H7 (cell line): Measurements from ENCODE around the gene KCNC1. TPM values are rescaled to one million over a fixed set of nuclear protein-coding genes. Genes with fewer than 3 reads are reported as not detected.
A peak's percentile ranks its signal among the peaks of the same experiment; 100 is the strongest.

Experiments
- DNase-seq: peaks from one replicate; pipeline ENCODE4 v3.0.0; 2012
- H3K27me3 ChIP-seq: 2 replicates; pipeline ENCODE4 v1.6.0; 2011; ENCODE audit warnings: mild to moderate bottlenecking, low read length; ENCODE audit not compliant: control insufficient read depth, insufficient read depth
- H3K36me3 ChIP-seq: replicated peaks from 2 replicates; pipeline ENCODE4 v1.5.1; 2011; ENCODE audit warnings: low read length; ENCODE audit not compliant: control insufficient read depth, insufficient read depth
- H3K4me3 ChIP-seq: 2 replicates; pipeline ENCODE4 v1.5.1; 2011; ENCODE audit warnings: low read depth, mild to moderate bottlenecking, control low read depth, low read length, moderate library complexity; ENCODE audit not compliant: insufficient read depth
- total RNA-seq: library from RNA; depleted of rRNA; stranded (reverse); fragments of >200 nt; shearing (Covaris generic); gene quantifications from 2 replicates; pipeline ENCODE4 v1.2.3, GENCODE V29; 2014

KCNC1 gene
- total RNA-seq, 1 experiment from 2014 or later = not detected

- no peak overlapping the region for H3K4me3 ChIP-seq
- H3K27me3 ChIP-seq = peaks cover 11% of the 10 kb centered on the region
- no peak for DNase-seq
- H3K36me3 ChIP-seq = no peaks in the 10 kb centered on the region
These were observed 33.6 kb upstream of the KCNC1 start for GRCh38 chr11:17700991-17701390.

DNA sequence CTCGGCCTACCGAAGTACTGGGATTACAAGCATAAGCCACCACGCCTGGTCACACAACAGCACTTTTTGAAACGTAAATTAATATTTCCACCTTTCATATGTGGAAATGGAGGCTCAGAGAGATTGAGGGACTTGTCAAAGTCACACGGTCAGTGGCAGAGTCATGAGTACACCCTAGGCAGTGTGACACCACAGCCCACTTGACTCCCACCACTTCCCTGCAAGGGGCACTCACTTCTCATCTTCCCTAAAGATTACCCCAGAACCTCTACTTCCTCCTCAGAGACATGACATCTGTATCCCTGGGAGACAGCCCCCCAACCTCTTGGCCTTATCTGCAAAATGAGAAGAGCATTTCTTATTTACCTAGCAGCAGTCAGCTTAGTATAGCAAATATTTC lies 31.7 kb upstream of the KCNC1 start:
- DNase-seq = no peak
- no peaks in the 10 kb centered on the region for H3K36me3 ChIP-seq

DNA sequence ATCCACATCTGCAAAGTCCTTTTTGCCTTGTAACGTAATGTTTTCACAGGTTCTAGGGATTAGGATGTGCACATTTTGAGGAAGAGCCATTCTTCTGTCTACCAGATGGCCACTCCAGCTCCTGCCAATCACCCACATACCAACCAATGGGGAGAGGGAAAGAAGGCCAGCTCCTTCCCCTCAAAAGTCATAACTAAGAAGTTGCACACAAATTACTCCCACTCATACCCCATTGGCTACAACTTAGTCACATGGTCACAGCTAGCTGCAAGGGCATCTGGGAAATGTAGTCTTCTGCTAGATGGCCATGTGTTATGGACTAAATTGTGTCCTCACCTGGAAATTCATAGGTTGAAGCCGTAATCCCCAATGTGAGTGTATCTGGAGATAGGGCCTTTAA lies 30.6 kb upstream of the KCNC1 start:
- no peak for DNase-seq
- peaks cover 5% of the 10 kb centered on the region; the same call in 1 of the 2 replicates for H3K27me3 ChIP-seq
- H3K4me3 ChIP-seq = no peak overlapping the region
- H3K36me3 ChIP-seq = no peaks in the 10 kb centered on the region

More for the DNA sequence above, 31.7 kb upstream of the KCNC1 start:
- no peak overlapping the region for H3K4me3 ChIP-seq
- H3K27me3 ChIP-seq = peaks cover 3% of the 10 kb centered on the region; the same call in 1 of the 2 replicates

GRCh38 chr11:17707830-17708229 lies 26.8 kb upstream of the KCNC1 start:
- H3K27me3 ChIP-seq = peaks cover 25% of the 10 kb centered on the region
- DNase-seq = no peak
- no peak overlapping the region for H3K4me3 ChIP-seq
- H3K36me3 ChIP-seq = no peaks in the 10 kb centered on the region

GRCh38 chr11:17711836-17712235 lies 22.7 kb upstream of the KCNC1 start:
- Histone ChIP-seq H3K4me3 (no peak overlapping the region), H3K36me3 (no peaks in the 10 kb centered on the region), H3K27me3 (peaks cover 54% of the 10 kb centered on the region)
- no peak for DNase-seq

DNA sequence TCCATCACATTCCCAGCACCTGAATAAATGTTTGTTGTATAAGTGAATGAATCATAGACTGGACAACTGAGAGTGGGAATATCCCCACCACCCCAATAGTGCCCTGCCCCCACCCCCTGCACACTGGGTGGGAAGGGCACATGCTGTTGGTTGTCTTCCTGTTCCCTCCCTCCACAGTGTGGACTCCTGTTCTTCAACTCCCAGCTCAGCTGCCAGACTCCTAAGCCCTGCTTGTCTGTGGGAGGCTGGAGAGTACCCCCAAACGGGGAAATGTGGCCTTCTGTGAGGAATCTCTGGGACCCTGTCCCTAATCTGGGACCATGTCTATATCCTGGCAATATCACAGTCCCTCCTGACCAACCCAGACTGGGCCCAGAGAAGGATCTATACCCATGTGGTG lies 20.7 kb upstream of the KCNC1 start:
- DNase-seq = no peak
- Histone ChIP-seq H3K27me3 (peaks cover 71% of the 10 kb centered on the region), H3K36me3 (no peaks in the 10 kb centered on the region), H3K4me3 (no peak overlapping the region)

DNA sequence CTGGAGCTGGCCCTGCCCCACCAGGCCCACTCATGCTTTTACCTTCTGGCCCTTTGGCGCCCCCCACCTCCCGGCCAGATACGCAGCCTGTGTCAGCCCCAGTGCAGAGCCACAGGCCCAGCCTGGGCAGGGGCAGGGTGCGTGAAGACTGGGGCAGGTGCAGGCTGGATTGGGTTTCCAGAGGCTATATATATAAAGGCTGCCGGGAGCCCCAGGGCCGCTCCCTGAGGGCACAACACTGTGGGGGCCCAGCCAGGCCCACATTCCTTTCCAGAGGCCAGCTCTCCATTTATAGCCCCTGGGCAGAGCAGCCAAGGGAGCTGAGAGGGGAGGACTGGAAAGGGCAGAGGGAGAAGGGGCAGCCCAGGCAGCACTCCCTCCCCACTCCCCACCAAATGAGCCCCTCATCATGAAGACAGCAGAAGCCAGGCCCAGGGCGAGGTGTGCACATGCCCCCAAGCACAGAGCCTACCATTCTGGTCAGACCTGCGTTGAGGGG lies 20.2 kb upstream of the KCNC1 start:
- no peaks in the 10 kb centered on the region for H3K36me3 ChIP-seq
- peak; percentile 70 for DNase-seq
- peaks cover 72% of the 10 kb centered on the region for H3K27me3 ChIP-seq
- no peak overlapping the region for H3K4me3 ChIP-seq

DNA sequence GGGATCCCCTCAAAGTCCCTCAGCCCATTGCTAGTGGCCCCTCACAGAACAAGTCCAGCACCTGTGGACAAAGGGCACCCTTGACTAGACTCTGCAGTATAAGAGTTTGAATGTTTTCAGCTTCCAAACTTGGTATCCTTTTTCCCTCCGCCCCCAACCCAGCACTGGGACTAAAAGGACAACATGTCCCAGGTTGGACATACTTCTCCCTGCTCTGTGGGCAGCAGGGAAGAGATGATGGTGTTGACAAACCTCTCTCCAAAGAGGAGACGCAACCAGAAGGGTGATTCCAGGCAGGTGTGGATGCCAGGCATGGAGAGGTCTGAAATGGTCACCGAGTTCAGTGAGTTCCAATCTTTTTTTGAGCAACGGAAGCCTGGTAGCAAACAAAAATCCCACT lies 19.7 kb upstream of the KCNC1 start:
- Histone ChIP-seq H3K4me3 (no peak overlapping the region), H3K27me3 (peaks cover 73% of the 10 kb centered on the region), H3K36me3 (no peaks in the 10 kb centered on the region)
- DNase-seq = no peak

DNA sequence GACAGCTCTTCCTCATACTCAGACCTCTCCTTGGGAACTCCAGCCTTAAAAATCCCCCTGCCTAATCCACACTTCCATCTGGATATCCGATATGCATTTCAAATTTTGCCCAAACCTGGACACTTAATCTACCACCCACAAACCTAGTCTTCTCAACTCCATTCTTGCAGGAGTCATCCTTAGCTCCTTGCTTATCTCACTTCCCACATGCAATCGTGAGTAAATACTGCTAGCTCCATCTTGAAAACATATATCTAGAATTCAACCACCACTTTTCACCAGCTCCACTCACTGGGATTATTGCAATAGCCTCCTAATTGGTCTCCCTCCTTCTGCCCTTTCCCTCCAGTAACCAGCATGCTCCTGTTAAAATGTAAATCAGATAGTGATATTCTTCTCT lies 17.8 kb upstream of the KCNC1 start:
- Histone ChIP-seq H3K36me3 (no peaks in the 10 kb centered on the region), H3K4me3 (no peak overlapping the region), H3K27me3 (peaks cover 87% of the 10 kb centered on the region)
- DNase-seq = no peak

DNA sequence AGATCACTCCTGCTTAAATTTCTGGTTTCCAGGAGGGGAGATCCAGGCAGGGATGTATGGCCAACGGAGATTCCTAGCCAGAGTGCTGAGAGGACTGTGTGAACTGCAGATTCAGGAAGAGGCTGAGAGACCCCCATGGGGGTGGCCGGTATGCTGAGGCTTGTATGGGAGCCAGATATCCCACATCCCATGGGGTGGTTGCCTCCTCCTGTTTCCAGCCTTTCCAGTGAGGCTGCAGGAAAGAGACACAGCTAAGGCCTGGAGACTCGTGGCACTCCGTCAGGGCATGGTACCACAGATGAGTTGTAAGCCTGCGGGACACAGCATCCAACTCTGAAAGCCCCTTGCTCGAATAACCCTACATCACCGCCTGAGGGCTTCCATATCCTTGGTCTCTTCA lies 16.6 kb upstream of the KCNC1 start:
- DNase-seq = no peak
- peaks cover 91% of the 10 kb centered on the region for H3K27me3 ChIP-seq
- no peak overlapping the region for H3K4me3 ChIP-seq
- no peaks in the 10 kb centered on the region for H3K36me3 ChIP-seq

- H3K27me3 ChIP-seq = peaks cover 94% of the 10 kb centered on the region
- no peaks in the 10 kb centered on the region for H3K36me3 ChIP-seq
- peak overlapping the region; percentile 30; the same call in 1 of the 2 replicates for H3K4me3 ChIP-seq
- DNase-seq = peak; percentile 55
These were observed 16.0 kb upstream of the KCNC1 start for GRCh38 chr11:17718510-17718962.

DNA sequence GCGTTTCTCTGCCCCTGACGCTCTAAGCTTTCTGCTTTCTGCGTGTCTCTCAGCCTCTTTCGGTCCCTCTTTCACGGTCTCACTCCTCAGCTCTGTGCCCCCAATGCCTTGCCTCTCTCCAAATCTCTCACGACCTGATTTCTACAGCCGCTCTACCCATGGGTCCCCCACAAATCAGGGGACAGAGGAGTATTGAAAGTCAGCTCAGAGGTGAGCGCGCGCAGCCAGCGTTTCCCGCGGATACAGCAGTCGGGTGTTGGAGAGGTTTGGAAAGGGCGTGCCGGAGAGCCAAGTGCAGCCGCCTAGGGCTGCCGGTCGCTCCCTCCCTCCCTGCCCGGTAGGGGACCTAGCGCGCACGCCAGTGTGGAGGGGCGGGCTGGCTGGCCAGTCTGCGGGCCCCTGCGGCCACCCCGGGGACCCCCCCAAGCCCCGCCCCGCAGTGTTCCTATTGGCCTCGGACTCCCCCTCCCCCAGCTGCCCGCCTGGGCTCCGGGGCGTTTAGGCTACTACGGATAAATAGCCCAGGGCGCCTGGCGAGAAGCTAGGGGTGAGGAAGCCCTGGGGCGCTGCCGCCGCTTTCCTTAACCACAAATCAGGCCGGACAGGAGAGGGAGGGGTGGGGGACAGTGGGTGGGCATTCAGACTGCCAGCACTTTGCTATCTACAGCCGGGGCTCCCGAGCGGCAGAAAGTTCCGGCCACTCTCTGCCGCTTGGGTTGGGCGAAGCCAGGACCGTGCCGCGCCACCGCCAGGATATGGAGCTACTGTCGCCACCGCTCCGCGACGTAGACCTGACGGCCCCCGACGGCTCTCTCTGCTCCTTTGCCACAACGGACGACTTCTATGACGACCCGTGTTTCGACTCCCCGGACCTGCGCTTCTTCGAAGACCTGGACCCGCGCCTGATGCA lies 15.3 kb upstream of the KCNC1 start, which contains the start of gene MYOD1:
MYOD1 (plus strand) TSS at position 544 of the 910 bp plus-strand sequence; CDS start at position 756, 212 bp downstream.
- Histone ChIP-seq H3K36me3 (no peaks in the 10 kb centered on the region), H3K4me3 (peak within 1 kb of the TSS; percentile 30), H3K27me3 (peaks cover 97% of the 10 kb centered on the region)
- DNase-seq = peak; percentile 90

DNA sequence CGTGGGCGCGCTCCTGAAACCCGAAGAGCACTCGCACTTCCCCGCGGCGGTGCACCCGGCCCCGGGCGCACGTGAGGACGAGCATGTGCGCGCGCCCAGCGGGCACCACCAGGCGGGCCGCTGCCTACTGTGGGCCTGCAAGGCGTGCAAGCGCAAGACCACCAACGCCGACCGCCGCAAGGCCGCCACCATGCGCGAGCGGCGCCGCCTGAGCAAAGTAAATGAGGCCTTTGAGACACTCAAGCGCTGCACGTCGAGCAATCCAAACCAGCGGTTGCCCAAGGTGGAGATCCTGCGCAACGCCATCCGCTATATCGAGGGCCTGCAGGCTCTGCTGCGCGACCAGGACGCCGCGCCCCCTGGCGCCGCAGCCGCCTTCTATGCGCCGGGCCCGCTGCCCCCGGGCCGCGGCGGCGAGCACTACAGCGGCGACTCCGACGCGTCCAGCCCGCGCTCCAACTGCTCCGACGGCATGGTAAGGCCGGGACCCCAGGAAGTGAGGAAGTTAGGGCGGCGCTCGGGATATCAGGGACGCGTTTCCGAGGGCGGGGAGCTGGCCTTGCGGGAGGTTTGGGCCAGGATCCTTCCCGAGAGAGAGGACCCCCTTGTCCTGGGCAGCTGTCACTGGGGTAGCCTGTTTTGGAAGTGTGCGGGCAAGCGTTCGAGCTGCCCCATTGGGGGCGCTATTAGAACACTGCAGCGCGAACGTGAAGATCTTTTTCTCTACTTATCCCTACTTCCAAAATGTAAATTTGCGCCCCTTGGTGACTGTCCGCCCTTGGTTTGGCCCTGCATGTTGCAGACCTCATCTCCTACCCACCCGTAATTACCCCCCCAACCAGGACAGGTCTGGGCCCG lies 14.4 kb upstream of the KCNC1 start:
- Histone ChIP-seq H3K27me3 (peaks cover 95% of the 10 kb centered on the region), H3K4me3 (peak overlapping the region; percentile 13), H3K36me3 (no peaks in the 10 kb centered on the region)
- DNase-seq = peak; percentile 92

- DNase-seq = peak; percentile 76
- peak overlapping the region; percentile 13; the same call in 1 of the 2 replicates for H3K4me3 ChIP-seq
- H3K36me3 ChIP-seq = no peaks in the 10 kb centered on the region
- peaks cover 92% of the 10 kb centered on the region for H3K27me3 ChIP-seq
These were observed 13.8 kb upstream of the KCNC1 start for GRCh38 chr11:17720796-17721171.
